K562 (cell line): Measurements from ENCODE around the gene STYX. TPM values are rescaled to one million over a fixed set of nuclear protein-coding genes. Genes with fewer than 3 reads are reported as not detected.
A peak's percentile ranks its signal among the peaks of the same experiment; 100 is the strongest.

ENCODE experiments used
- ATAC-seq: fragments of 200-7000 bp; cut with Tn5 transposase; 3 replicates; pipeline ENCODE4 v1.9.1; 2020; ENCODE audit warnings: moderate library complexity
- BruUV-seq: library from RNA; stranded (reverse); fragments of 400-500 nt; replicated peaks from 2 replicates; lab custom pipeline; 2021; lab: Mats Ljungman, UMichigan
- CTCF ChIA-PET: fragments of 300-600 bp; formaldehyde crosslinking; extraction: SDS; loops from one replicate; lab custom pipeline; 2021; ENCODE audit warnings: low intra/inter-chr PET ratio; lab: Yijun Ruan, JAX
- POLR2A ChIA-PET: fragments of 300-600, 350-650 bp; sonication (Branson Sonifier 250); formaldehyde crosslinking; extraction: SDS; loops from one replicate; lab custom pipeline; 2021; ENCODE audit warnings: antibody characterized with exemption, inconsistent platforms; lab: Yijun Ruan, JAX
- DNase-seq, 4 experiments: peaks; one replicate each; pipeline versions ENCODE4 v3.0.0 to v3.0.0-alpha.2; 2011 to 2018; ENCODE audit warnings: low spot score in 3 of 4, mixed read lengths in 3 of 4; ENCODE audit errors: extremely low read depth in 1 of 4
- FAIRE-seq: peaks from 2 replicates; lab custom pipeline; 2011; peaks lifted over from hg19 to GRCh38; lab: Jason Lieb, UNC
- H2AFZ ChIP-seq: 2 replicates; pipeline ENCODE4 v1.6.0; 2011; ENCODE audit warnings: low read depth, low read length, control low read depth, inconsistent platforms
- H3K27ac ChIP-seq: fragments of 200-600 bp; 3 replicates; pipeline ENCODE4 v1.8.0; 2011; ENCODE audit warnings: low read depth, mild to moderate bottlenecking, control low read depth, inconsistent platforms, low read length, moderate library complexity, mixed read lengths; ENCODE audit errors: extremely low read depth
- H3K27me3 ChIP-seq, 2 experiments: fragments of 300-600 bp in 1 of 2; 2 replicates in 1 of 2; 3 replicates in 1 of 2; pipeline versions ENCODE4 v1.6.0 to v1.8.0; 2011; ENCODE audit warnings: inconsistent platforms in 2 of 2, low read length in 2 of 2, mild to moderate bottlenecking in 1 of 2, mixed read lengths in 1 of 2, moderate library complexity in 1 of 2; ENCODE audit not compliant: control insufficient read depth in 2 of 2, insufficient read depth in 2 of 2
- H3K36me3 ChIP-seq: fragments of 300-600 bp; 3 replicates; pipeline ENCODE4 v1.8.0; 2011; ENCODE audit warnings: mild to moderate bottlenecking, low read length, inconsistent platforms; ENCODE audit not compliant: control insufficient read depth, insufficient read depth
- H3K4me1 ChIP-seq, 2 experiments: fragments of 200-600 bp in 1 of 2; replicated peaks in 1 of 2; 2 replicates in 1 of 2; 3 replicates in 1 of 2; pipeline versions ENCODE4 v1.5.1 to v1.8.0; 2011; ENCODE audit warnings: inconsistent platforms in 2 of 2, low read length in 2 of 2, mild to moderate bottlenecking in 1 of 2, mixed read lengths in 1 of 2, moderate library complexity in 1 of 2; ENCODE audit not compliant: control insufficient read depth in 2 of 2, insufficient read depth in 2 of 2
- H3K4me2 ChIP-seq: 2 replicates; pipeline ENCODE4 v1.6.1; 2011; ENCODE audit warnings: low read length, control low read depth, inconsistent platforms, mixed read lengths; ENCODE audit not compliant: insufficient read depth
- H3K4me3 ChIP-seq: fragments of 200-600 bp; sonication (generic), shearing (Covaris generic); 2 replicates; pipeline ENCODE4 v1.5.1; 2016; ENCODE audit warnings: control low read depth, inconsistent platforms
- H3K79me2 ChIP-seq: fragments of 200-600 bp; 3 replicates; pipeline ENCODE4 v1.8.0; 2011; ENCODE audit warnings: low read length, inconsistent platforms; ENCODE audit not compliant: control insufficient read depth, insufficient read depth
- H3K9ac ChIP-seq, 2 experiments: 2 replicates each; pipeline versions ENCODE4 v1.6.0 to v1.6.1; 2011; ENCODE audit warnings: low read depth in 2 of 2, low read length in 2 of 2, control low read depth in 1 of 2, inconsistent platforms in 1 of 2, mild to moderate bottlenecking in 1 of 2, mixed read lengths in 1 of 2; ENCODE audit not compliant: insufficient read depth in 1 of 2
- H3K9me1 ChIP-seq: one replicate; pipeline ENCODE4 v1.6.0; 2011; ENCODE audit warnings: inconsistent platforms, mild to moderate bottlenecking, low read length, moderate library complexity; ENCODE audit not compliant: control insufficient read depth, insufficient read depth
- H3K9me3 ChIP-seq: replicated peaks from 2 replicates; pipeline ENCODE4 v1.5.1; 2011; ENCODE audit warnings: low read depth, low read length, inconsistent platforms; ENCODE audit not compliant: control insufficient read depth, insufficient read depth
- H4K20me1 ChIP-seq: replicated peaks from 2 replicates; pipeline ENCODE4 v1.6.1; 2011; ENCODE audit warnings: low read length, inconsistent platforms, mixed read lengths; ENCODE audit not compliant: control insufficient read depth, insufficient read depth
- CUX1 ChIP-seq: fragments of 200-800 bp; sonication (Bioruptor generic); IDR thresholded peaks from 2 replicates; pipeline ENCODE4 v1.6.1; 2016; ENCODE audit warnings: missing genetic modification characterization, missing compliant biosample characterization
- KDM1A ChIP-seq, 2 experiments: fragments of 450-650 bp; IDR thresholded peaks; 2 replicates each; pipeline ENCODE4 v1.6.1; 2016; ENCODE audit warnings: mild to moderate bottlenecking in 2 of 2
- KDM5B ChIP-seq: fragments of 200-600 bp; sonication (generic); IDR thresholded peaks from 2 replicates; pipeline ENCODE4 v1.6.1; 2012; ENCODE audit warnings: low read depth, mild to moderate bottlenecking, moderate library complexity, low read length, control low read depth, inconsistent platforms; ENCODE audit not compliant: insufficient replicate concordance
- SNAPC5 ChIP-seq: fragments of 250-450 bp; sonication (Bioruptor Pico); IDR thresholded peaks from 2 replicates; pipeline ENCODE4 v1.8.0; 2021; ENCODE audit warnings: moderate library complexity, mild to moderate bottlenecking, inconsistent platforms
- SPI1 ChIP-seq: IDR thresholded peaks from 2 replicates; pipeline ENCODE4 v1.6.1; 2011; ENCODE audit warnings: low read depth, low read length, control low read depth, borderline replicate concordance
- ZNF146 ChIP-seq: IDR thresholded peaks from one replicate; pipeline ENCODE4 v1.6.1; 2018; ENCODE audit warnings: missing compliant biosample characterization; ENCODE audit not compliant: unreplicated experiment
- ZNF445 ChIP-seq: fragments of 250-450 bp; sonication (Bioruptor Pico); IDR thresholded peaks from 2 replicates; pipeline ENCODE4 v1.4.0; 2020; ENCODE audit warnings: low read depth, mild to moderate bottlenecking, moderate library complexity
- WGBS: fragments of 100-300 bp; shearing (Covaris generic); methylation state at CpG from one replicate; pipeline ENCODE4 v1.1.6; 2016; ENCODE audit warnings: low coverage, mixed read lengths; ENCODE audit not compliant: insufficient coverage; ENCODE audit errors: missing lambda C conversion rate; 5-methylcytosine and 5-hydroxymethylcytosine counted together
- in situ Hi-C: fragments of 300-500 bp; cut with MboI; formaldehyde crosslinking; loops from 4 replicates; pipeline ENCODE4 v1.15.0; 2018; ENCODE audit warnings: inconsistent platforms, mixed read lengths
- intact Hi-C: fragments of 100-400 bp; cut with micrococcal nuclease; formaldehyde crosslinking; loops from 2 replicates; pipeline ENCODE4 v1.14.2; 2022
- polyA plus RNA-seq, 8 experiments: library from polyadenylated mRNA; depleted of rRNA in 4 of 8; stranded (reverse) in 5 of 8; unstranded in 3 of 8; fragments of >200 nt; fragmentation: Nextera tagmentation in 2 of 8; fragmentation: Illumina TruSeq in 1 of 8; extraction: Ambion mirVana in 2 of 8; extraction: Trizol in 1 of 8; gene quantifications; 2 replicates each; pipeline versions ENCODE4 v1.2.1 to v1.2.3, GENCODE V29; 2011 to 2014; ENCODE audit warnings: inconsistent platforms in 1 of 8, missing spikeins in 1 of 8
- total RNA-seq, 7 experiments: library from RNA; depleted of rRNA in 6 of 7; stranded (reverse); fragments of >200 nt in 6 of 7; fragmentation: Illumina TruSeq in 2 of 7; extraction: Trizol in 2 of 7; gene quantifications; 2 replicates each; pipeline versions ENCODE4 v1.2.1 to v1.2.3, GENCODE V29; 2011 to 2021; ENCODE audit warnings: low replicate concordance in 1 of 7
- TF ChIP-seq, protein P1 (sequence below): IDR thresholded peaks from 3 replicates; pipeline ENCODE4 v1.6.1; 2011; ENCODE audit warnings: borderline replicate concordance, mild to moderate bottlenecking; ENCODE audit not compliant: insufficient read length, insufficient read depth
- TF ChIP-seq, protein P2 (sequence below): sonication (generic); formaldehyde crosslinking; IDR thresholded peaks from 2 replicates; pipeline ENCODE4 v1.4.0; 2020; ENCODE audit warnings: mild to moderate bottlenecking, missing genetic modification reagents

Gene STYX
- total and polyA plus RNA-seq, 9 of the 15 experiments (the other 6 are each of a cell fraction or from before 2014, with no cell fraction given): 5.0 to 15.4 (median 10.6) TPM

- TF ChIP-seq, protein P1, sequence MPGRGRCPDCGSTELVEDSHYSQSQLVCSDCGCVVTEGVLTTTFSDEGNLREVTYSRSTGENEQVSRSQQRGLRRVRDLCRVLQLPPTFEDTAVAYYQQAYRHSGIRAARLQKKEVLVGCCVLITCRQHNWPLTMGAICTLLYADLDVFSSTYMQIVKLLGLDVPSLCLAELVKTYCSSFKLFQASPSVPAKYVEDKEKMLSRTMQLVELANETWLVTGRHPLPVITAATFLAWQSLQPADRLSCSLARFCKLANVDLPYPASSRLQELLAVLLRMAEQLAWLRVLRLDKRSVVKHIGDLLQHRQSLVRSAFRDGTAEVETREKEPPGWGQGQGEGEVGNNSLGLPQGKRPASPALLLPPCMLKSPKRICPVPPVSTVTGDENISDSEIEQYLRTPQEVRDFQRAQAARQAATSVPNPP: no peak
- no peak for TF ChIP-seq ZNF146 (CRISPR knock-in tag)
Measured at GRCh38 chr14:52790011-52790755, 60.2 kb downstream of the STYX start (continued).

DNA sequence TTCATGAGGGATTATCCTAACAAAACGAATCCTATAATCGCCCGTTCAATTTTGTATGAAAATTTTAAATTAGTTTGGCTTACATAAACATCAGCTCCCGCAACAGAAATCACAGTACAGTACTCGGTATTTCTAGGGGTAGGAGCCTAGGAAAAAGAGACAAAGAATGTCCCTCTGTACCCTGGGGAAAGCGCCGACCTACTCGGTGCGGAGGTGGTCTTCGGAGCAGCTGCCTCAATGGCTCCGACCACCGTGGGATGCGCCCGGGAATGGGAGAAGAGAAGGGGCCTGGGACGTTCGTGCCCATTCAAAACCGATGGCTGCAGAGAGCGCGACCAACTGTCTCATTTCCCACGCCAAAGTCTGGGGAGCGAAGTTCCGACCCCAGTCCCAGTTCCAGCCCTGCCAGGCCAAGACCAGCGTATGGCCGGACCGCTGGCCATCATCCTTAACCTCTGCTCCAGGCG, 60.8 kb downstream of the STYX start:
- Histone ChIP-seq H3K4me3 (peak overlapping the region; percentile 66), H3K36me3 (peaks cover 5% of the 10 kb centered on the region; the same call in 1 of the 3 replicates), H3K4me2 (peak overlapping the region; percentile 88), H3K9me3 (no peaks in the 10 kb centered on the region), H3K4me1 (peaks cover 10 to 16% of the 10 kb centered on the region in 2 experiments; a peak in 4 of 5 replicates), H4K20me1 (0 out of 2 replicates have a peak, but pooled peaks cover 4% of the 10 kb centered on the region), H3K9me1 (no peaks in the 10 kb centered on the region), H3K9ac (peak overlapping the region; percentile 67 to 95), H3K79me2 (peaks cover 51% of the 10 kb centered on the region), H3K27me3 (no peaks in the 10 kb centered on the region), H3K27ac (peak overlapping the region; percentile 79), H2AFZ (peak overlapping the region; percentile 82)
- FAIRE-seq (no peak), DNase-seq (peak in 1 of 4 experiments; percentile 8), ATAC-seq (peak; percentile 59)
- WGBS: 0% methylated on average over 18 of the region's 26 CpGs
- ChIA-PET CTCF (no interaction called here), POLR2A (no interaction called here)
- BruUV-seq: no TSS peak
- intact Hi-C loops (loop anchor here (10.0 kb wide), 1 partner anchor 364 kb away; the partner anchor contains the start of gene DDHD1), in situ Hi-C loops (no loop called here)
- TF ChIP-seq CUX1 (CRISPR knock-in tag) (no peak), ZNF445 (CRISPR knock-in tag) (no peak), KDM5B (peak; percentile 1), SNAPC5 (CRISPR knock-in tag) (no peak), KDM1A (IDR thresholded peaks at IDR 0.05) (peak; percentile 53 to 63), SPI1 (no peak)
- TF ChIP-seq, protein P2, sequence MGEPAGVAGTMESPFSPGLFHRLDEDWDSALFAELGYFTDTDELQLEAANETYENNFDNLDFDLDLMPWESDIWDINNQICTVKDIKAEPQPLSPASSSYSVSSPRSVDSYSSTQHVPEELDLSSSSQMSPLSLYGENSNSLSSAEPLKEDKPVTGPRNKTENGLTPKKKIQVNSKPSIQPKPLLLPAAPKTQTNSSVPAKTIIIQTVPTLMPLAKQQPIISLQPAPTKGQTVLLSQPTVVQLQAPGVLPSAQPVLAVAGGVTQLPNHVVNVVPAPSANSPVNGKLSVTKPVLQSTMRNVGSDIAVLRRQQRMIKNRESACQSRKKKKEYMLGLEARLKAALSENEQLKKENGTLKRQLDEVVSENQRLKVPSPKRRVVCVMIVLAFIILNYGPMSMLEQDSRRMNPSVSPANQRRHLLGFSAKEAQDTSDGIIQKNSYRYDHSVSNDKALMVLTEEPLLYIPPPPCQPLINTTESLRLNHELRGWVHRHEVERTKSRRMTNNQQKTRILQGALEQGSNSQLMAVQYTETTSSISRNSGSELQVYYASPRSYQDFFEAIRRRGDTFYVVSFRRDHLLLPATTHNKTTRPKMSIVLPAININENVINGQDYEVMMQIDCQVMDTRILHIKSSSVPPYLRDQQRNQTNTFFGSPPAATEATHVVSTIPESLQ (CRISPR knock-in tag): 0 out of 2 replicates have a peak, but pooled peaks have one; percentile 39
